SK-N-SH (cell line): ENCODE data around the gene OCA2. TPM values are rescaled to one million over a fixed set of nuclear protein-coding genes. Genes with fewer than 3 reads are reported as not detected.

Experiments
- CTCF ChIA-PET: fragments of 300-600, 350-600 bp; formaldehyde crosslinking; extraction: SDS; loops from one replicate; lab custom pipeline; 2021; lab: Yijun Ruan, JAX
- POLR2A ChIA-PET: fragments of 350-600 bp; sonication (Branson Sonifier 250); formaldehyde crosslinking; extraction: SDS; loops from one replicate; lab custom pipeline; 2020; ENCODE audit warnings: antibody characterized with exemption, inconsistent platforms; lab: Yijun Ruan, JAX
- DNase-seq: peaks from one replicate; pipeline ENCODE4 v3.0.0; 2012
- H2AFZ ChIP-seq: fragments of 200-600 bp; sonication (generic); 2 replicates; pipeline ENCODE4 v1.8.1; 2016; ENCODE audit warnings: antibody characterized with exemption, mild to moderate bottlenecking, low read depth
- H3F3A ChIP-seq: fragments of 200-600 bp; sonication (generic); replicated peaks from 2 replicates; pipeline ENCODE3; 2016; ENCODE audit warnings: antibody characterized with exemption, mild to moderate bottlenecking; ENCODE audit not compliant: insufficient read depth
- H3K27ac ChIP-seq, 2 experiments: fragments of 200-500 bp in 1 of 2; fragments of 200-600 bp in 1 of 2; sonication (Bioruptor generic) in 1 of 2; sonication (generic), shearing (Covaris generic) in 1 of 2; 2 replicates each; pipeline versions ENCODE4 v1.5.1 to v1.6.1; 2014 to 2016; ENCODE audit warnings: low read depth in 2 of 2, inconsistent platforms in 1 of 2, low read length in 1 of 2, mild to moderate bottlenecking in 1 of 2, mixed read lengths in 1 of 2
- H3K27me3 ChIP-seq: fragments of 200-600 bp; sonication (generic), shearing (Covaris generic); 2 replicates; pipeline ENCODE4 v1.6.1; 2016; ENCODE audit warnings: mixed run types; ENCODE audit not compliant: insufficient read depth
- H3K36me3 ChIP-seq, 2 experiments: fragments of 200-500 bp in 1 of 2; fragments of 200-600 bp in 1 of 2; sonication (Bioruptor generic) in 1 of 2; sonication (generic) in 1 of 2; replicated peaks in 1 of 2; 2 replicates each; pipeline versions ENCODE3 to v1.5.1; 2014 to 2016; ENCODE audit warnings: low read length in 1 of 2, mild to moderate bottlenecking in 1 of 2; ENCODE audit not compliant: insufficient read depth in 2 of 2, control insufficient read depth in 1 of 2
- H3K4me1 ChIP-seq, 2 experiments: fragments of 200-500 bp in 1 of 2; fragments of 200-600 bp in 1 of 2; sonication (Bioruptor generic) in 1 of 2; sonication (generic), shearing (Covaris generic) in 1 of 2; 2 replicates each; pipeline versions ENCODE4 v1.5.1 to v1.6.1; 2014 to 2016; ENCODE audit warnings: low read depth in 1 of 2, low read length in 1 of 2, mixed run types in 1 of 2; ENCODE audit not compliant: insufficient read depth in 2 of 2, control insufficient read depth in 1 of 2
- H3K4me2 ChIP-seq: fragments of 200-600 bp; sonication (generic), shearing (Covaris generic); 2 replicates; pipeline ENCODE4 v1.6.1; 2017; ENCODE audit warnings: mixed run types
- H3K4me3 ChIP-seq, 2 experiments: fragments of 200-500 bp in 1 of 2; fragments of 200-600 bp in 1 of 2; sonication (Bioruptor generic) in 1 of 2; sonication (generic), shearing (Covaris generic) in 1 of 2; 2 replicates each; pipeline versions ENCODE4 v1.5.1 to v1.8.1; 2014 to 2016; ENCODE audit warnings: low read depth in 2 of 2, inconsistent platforms in 1 of 2, low read length in 1 of 2, mild to moderate bottlenecking in 1 of 2, mixed read lengths in 1 of 2, moderate library complexity in 1 of 2
- H3K79me2 ChIP-seq: fragments of 200-600 bp; sonication (generic); 2 replicates; pipeline ENCODE4 v1.8.1; 2017; ENCODE audit warnings: mild to moderate bottlenecking; ENCODE audit not compliant: insufficient read depth
- H3K9ac ChIP-seq: fragments of 200-600 bp; sonication (generic); 2 replicates; pipeline ENCODE4 v1.6.1; 2017; ENCODE audit warnings: mixed run types
- H3K9me2 ChIP-seq: fragments of 200-600 bp; sonication (generic); 2 replicates; pipeline ENCODE4 v1.6.1; 2017; ENCODE audit warnings: mixed run types
- H3K9me3 ChIP-seq: fragments of 200-600 bp; sonication (generic); 2 replicates; pipeline ENCODE4 v1.6.1; 2017; ENCODE audit warnings: mixed run types, mild to moderate bottlenecking, moderate library complexity
- H4K20me1 ChIP-seq: fragments of 200-600 bp; sonication (generic); 2 replicates; pipeline ENCODE4 v1.6.1; 2017; ENCODE audit warnings: mild to moderate bottlenecking, mixed run types; ENCODE audit not compliant: insufficient read depth
- CHD2 ChIP-seq: fragments of 150-350 bp; IDR thresholded peaks from 2 replicates; pipeline ENCODE4 v1.6.1; 2018; ENCODE audit warnings: low read length; ENCODE audit not compliant: partially characterized antibody
- CTCF ChIP-seq: fragments of 200-600 bp; sonication (generic); IDR thresholded peaks from 2 replicates; pipeline ENCODE4 v1.6.1; 2017; ENCODE audit warnings: antibody characterized with exemption, mild to moderate bottlenecking, moderate library complexity
- EP300 ChIP-seq, 2 experiments: IDR thresholded peaks; 2 replicates each; pipeline versions ENCODE4 v1.4.0 to v1.6.1; 2012; ENCODE audit warnings: borderline replicate concordance in 1 of 2, low read depth in 1 of 2, low read length in 1 of 2
- EZH2phosphoT487 ChIP-seq: fragments of 200-600 bp; sonication (generic); IDR thresholded peaks from 2 replicates; pipeline ENCODE4 v1.6.1; 2017; ENCODE audit warnings: low read depth, mixed run types, mild to moderate bottlenecking, antibody characterized with exemption, moderate library complexity, borderline replicate concordance
- FOXJ3 ChIP-seq: sonication (generic); formaldehyde crosslinking; IDR thresholded peaks from 2 replicates; pipeline ENCODE4 v1.5.1; 2020; ENCODE audit warnings: mild to moderate bottlenecking, missing genetic modification reagents
- FOXM1 ChIP-seq: IDR thresholded peaks from 2 replicates; pipeline ENCODE4 v1.4.0; 2012; ENCODE audit warnings: low read depth, mild to moderate bottlenecking
- JUND ChIP-seq: IDR thresholded peaks from 2 replicates; pipeline ENCODE4 v1.4.0; 2012
- MXI1 ChIP-seq: IDR thresholded peaks from 2 replicates; pipeline ENCODE4 v1.6.1; 2012; ENCODE audit warnings: mild to moderate bottlenecking, low read depth, low read length, improper control_type of control experiment
- RAD21 ChIP-seq: IDR thresholded peaks from 2 replicates; pipeline ENCODE4 v1.6.1; 2012; ENCODE audit warnings: mild to moderate bottlenecking, low read length
- RCOR1 ChIP-seq: fragments of 150-350 bp; IDR thresholded peaks from 2 replicates; pipeline ENCODE4 v1.6.1; 2017; ENCODE audit warnings: antibody characterized with exemption, low read length
- RFX5 ChIP-seq: IDR thresholded peaks from 2 replicates; pipeline ENCODE4 v1.6.1; 2012; ENCODE audit warnings: mild to moderate bottlenecking, improper control_type of control experiment, low read length
- SMC3 ChIP-seq: IDR thresholded peaks from 2 replicates; pipeline ENCODE4 v1.6.1; 2012; ENCODE audit warnings: low read depth, low read length, improper control_type of control experiment
- TCF12 ChIP-seq: IDR thresholded peaks from 2 replicates; pipeline ENCODE4 v1.4.0; 2012
- YY1 ChIP-seq: IDR thresholded peaks from 2 replicates; pipeline ENCODE4 v1.4.0; 2012; ENCODE audit warnings: low read depth, mild to moderate bottlenecking
- WGBS: methylation state at CpG from one replicate; pipeline ENCODE4 v1.1.6; 2017; ENCODE audit warnings: low lambda C conversion rate; 5-methylcytosine and 5-hydroxymethylcytosine counted together
- polyA plus RNA-seq, 3 experiments: library from polyadenylated mRNA; depleted of rRNA; stranded (reverse); fragments of >200 nt; gene quantifications; 2 replicates each; pipeline ENCODE4 v1.2.3, GENCODE V29; 2012
- TF ChIP-seq, protein P1 (sequence below): IDR thresholded peaks from 2 replicates; pipeline ENCODE4 v1.4.0; 2012; ENCODE audit warnings: low read depth, borderline replicate concordance
- TF ChIP-seq, protein P2 (sequence below): fragments of 150-350 bp; IDR thresholded peaks from 2 replicates; pipeline ENCODE4 v1.6.1; 2017; ENCODE audit warnings: antibody characterized with exemption, low read length, low read depth, borderline replicate concordance
- TF ChIP-seq, protein P3 (sequence below): IDR thresholded peaks from 2 replicates; pipeline ENCODE4 v1.4.0; 2012; ENCODE audit warnings: low read depth

The OCA2 gene
- polyA plus RNA-seq, 1 of the 3 experiments (the other 2 are of a cell fraction) = 0.16 TPM

GRCh38 chr15:28123408-28124023 lies 24.4 kb upstream of the OCA2 start:
- ChIA-PET POLR2A (no interaction called here), CTCF (interaction anchor here (0.6 to 4.0 kb wide), 12 partner anchors 10 to 1387 kb away, joined by 3 to 44 read pairs (median 4); partner anchors contain the start of gene OCA2)
- H3K9ac ChIP-seq = no peak overlapping the region
- no peaks in the 10 kb centered on the region for H3F3A ChIP-seq
- H3K9me2 ChIP-seq = no peaks in the 10 kb centered on the region
- H3K36me3 ChIP-seq = peaks cover 21 to 40% of the 10 kb centered on the region in 2 experiments
- H3K79me2 ChIP-seq = no peaks in the 10 kb centered on the region
- H3K9me3 ChIP-seq = no peaks in the 10 kb centered on the region
- 29% methylated on average over 6 of the region's 6 CpGs for WGBS
- no peaks in the 10 kb centered on the region; a peak in 1 of 4 replicates for H3K4me1 ChIP-seq
- peak; percentile 87 for DNase-seq
- H3K4me3 ChIP-seq = peak overlapping the region in 1 of 2 experiments; percentile 14; a peak in 1 of 4 replicates
- TF ChIP-seq SMC3 (peak; percentile 74), EP300 (IDR thresholded peaks at IDR 0.05; ENCODE audit: borderline replicate concordance in 1 of 2, low read depth in 1 of 2, low read length in 1 of 2) (no peak), RAD21 (peak; percentile 80), CTCF (peak; percentile 83), JUND (no peak)
- H3K27me3 ChIP-seq = no peaks in the 10 kb centered on the region
- no peak overlapping the region for H2AFZ ChIP-seq
- no peak overlapping the region for H3K4me2 ChIP-seq
- no peaks in the 10 kb centered on the region for H4K20me1 ChIP-seq
- H3K27ac ChIP-seq = no peak overlapping the region

DNA sequence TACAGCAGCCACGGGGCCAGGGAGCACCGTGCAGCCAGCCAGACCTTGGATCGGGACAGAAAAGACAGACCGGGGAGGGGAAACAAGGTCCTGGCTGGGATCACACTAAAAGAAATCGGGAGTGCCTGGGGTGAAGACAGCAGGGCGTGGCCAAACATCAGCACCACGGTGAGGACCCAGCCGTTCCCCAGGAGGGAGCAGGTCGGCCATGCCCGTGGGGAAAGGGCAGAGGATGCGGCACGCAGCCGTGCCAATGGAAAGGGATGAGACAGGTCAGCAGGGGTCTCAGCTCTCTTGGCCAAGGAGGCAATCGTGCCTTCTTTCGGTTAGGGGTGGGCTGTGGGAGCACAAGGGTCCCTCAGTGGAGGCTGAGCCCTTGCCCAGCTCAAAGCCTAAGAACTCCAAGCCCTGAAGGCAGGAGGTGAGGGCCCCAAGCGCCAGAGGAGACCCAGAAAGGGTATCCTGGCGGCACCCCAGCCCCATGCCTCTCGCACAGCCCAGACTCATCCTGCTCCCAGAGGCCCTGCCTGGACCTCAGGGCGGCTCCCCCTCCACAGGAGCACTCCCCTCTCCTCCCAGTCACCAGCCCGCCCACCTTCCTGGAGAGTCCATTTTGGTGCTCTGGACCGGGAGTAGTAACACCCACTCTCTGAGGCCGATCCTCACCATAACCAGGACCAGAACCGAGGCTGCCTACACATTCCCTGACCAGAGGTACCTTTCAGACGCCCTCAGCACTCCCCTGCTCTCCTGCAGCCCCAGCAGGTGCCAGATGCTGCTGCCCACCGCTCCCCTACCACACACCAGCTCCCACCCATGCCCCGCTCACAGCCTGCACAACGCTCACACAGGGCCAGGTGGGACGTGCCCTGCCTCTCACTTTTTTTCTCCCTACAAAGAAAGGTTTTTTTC lies 23.2 kb upstream of the OCA2 start:
- Histone ChIP-seq H3K9me3 (no peaks in the 10 kb centered on the region), H3K4me2 (no peak overlapping the region), H3K27ac (no peak overlapping the region), H3F3A (no peaks in the 10 kb centered on the region), H3K9me2 (no peaks in the 10 kb centered on the region), H3K9ac (no peak overlapping the region), H2AFZ (no peak overlapping the region), H3K4me1 (no peaks in the 10 kb centered on the region; a peak in 1 of 4 replicates), H3K79me2 (no peaks in the 10 kb centered on the region), H3K27me3 (no peaks in the 10 kb centered on the region), H3K4me3 (no peak overlapping the region), H4K20me1 (no peaks in the 10 kb centered on the region), H3K36me3 (peaks cover 21 to 47% of the 10 kb centered on the region in 2 experiments)
- DNase-seq = no peak
- ChIA-PET CTCF (interaction anchor here (0.5 to 2.0 kb wide), 8 partner anchors 12 to 1236 kb away, joined by 3 to 12 read pairs (median 3); no protein-coding TSS in a partner anchor), POLR2A (no interaction called here)
- 93% methylated on average over 24 of the region's 28 CpGs for WGBS
- TF ChIP-seq, protein P1, sequence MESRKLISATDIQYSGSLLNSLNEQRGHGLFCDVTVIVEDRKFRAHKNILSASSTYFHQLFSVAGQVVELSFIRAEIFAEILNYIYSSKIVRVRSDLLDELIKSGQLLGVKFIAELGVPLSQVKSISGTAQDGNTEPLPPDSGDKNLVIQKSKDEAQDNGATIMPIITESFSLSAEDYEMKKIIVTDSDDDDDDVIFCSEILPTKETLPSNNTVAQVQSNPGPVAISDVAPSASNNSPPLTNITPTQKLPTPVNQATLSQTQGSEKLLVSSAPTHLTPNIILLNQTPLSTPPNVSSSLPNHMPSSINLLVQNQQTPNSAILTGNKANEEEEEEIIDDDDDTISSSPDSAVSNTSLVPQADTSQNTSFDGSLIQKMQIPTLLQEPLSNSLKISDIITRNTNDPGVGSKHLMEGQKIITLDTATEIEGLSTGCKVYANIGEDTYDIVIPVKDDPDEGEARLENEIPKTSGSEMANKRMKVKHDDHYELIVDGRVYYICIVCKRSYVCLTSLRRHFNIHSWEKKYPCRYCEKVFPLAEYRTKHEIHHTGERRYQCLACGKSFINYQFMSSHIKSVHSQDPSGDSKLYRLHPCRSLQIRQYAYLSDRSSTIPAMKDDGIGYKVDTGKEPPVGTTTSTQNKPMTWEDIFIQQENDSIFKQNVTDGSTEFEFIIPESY = no peak
- TF ChIP-seq RFX5 = no peak
- TF ChIP-seq, protein P2, sequence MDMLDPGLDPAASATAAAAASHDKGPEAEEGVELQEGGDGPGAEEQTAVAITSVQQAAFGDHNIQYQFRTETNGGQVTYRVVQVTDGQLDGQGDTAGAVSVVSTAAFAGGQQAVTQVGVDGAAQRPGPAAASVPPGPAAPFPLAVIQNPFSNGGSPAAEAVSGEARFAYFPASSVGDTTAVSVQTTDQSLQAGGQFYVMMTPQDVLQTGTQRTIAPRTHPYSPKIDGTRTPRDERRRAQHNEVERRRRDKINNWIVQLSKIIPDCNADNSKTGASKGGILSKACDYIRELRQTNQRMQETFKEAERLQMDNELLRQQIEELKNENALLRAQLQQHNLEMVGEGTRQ = no peak
- TF ChIP-seq MXI1 = no peak
- TF ChIP-seq CHD2 = no peak
- TF ChIP-seq TCF12 = no peak
- TF ChIP-seq FOXJ3 (CRISPR knock-in tag) = no peak
- no peak for TF ChIP-seq CTCF
- no peak for TF ChIP-seq JUND
- TF ChIP-seq, protein P3, sequence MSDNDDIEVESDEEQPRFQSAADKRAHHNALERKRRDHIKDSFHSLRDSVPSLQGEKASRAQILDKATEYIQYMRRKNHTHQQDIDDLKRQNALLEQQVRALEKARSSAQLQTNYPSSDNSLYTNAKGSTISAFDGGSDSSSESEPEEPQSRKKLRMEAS = no peak
- no peak for TF ChIP-seq EZH2phosphoT487
- TF ChIP-seq RCOR1 = no peak
- TF ChIP-seq FOXM1 = no peak
- no peak for TF ChIP-seq RAD21
- TF ChIP-seq YY1 = no peak
